ENCODE measurements around the gene FGF8. TPM values are rescaled to one million over a fixed set of nuclear protein-coding genes. Genes with fewer than 3 reads are reported as not detected.

FGF8 gene
- polyA plus RNA-seq, 1 donor: 0.36 TPM

DNA sequence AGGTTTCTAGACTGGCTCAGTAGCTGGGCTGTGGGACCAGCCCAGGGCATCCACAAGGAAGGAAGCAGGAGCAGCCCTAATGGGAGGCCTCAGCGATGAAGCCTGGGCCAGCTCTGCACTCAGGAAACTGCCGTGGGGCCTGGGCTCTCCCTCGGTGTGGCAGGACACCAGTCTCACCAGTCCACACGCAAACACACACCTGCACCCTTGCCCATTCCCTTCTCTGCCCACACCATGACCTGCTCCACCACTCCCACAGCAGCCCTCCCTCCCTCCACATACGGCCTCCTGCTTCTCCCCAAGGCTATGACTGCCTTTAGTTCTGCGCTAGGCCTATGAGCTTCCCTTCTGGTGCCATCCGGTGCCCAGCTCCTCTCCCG lies 7.1 kb downstream of the FGF8 start:
- DNase-seq: no peak

DNA sequence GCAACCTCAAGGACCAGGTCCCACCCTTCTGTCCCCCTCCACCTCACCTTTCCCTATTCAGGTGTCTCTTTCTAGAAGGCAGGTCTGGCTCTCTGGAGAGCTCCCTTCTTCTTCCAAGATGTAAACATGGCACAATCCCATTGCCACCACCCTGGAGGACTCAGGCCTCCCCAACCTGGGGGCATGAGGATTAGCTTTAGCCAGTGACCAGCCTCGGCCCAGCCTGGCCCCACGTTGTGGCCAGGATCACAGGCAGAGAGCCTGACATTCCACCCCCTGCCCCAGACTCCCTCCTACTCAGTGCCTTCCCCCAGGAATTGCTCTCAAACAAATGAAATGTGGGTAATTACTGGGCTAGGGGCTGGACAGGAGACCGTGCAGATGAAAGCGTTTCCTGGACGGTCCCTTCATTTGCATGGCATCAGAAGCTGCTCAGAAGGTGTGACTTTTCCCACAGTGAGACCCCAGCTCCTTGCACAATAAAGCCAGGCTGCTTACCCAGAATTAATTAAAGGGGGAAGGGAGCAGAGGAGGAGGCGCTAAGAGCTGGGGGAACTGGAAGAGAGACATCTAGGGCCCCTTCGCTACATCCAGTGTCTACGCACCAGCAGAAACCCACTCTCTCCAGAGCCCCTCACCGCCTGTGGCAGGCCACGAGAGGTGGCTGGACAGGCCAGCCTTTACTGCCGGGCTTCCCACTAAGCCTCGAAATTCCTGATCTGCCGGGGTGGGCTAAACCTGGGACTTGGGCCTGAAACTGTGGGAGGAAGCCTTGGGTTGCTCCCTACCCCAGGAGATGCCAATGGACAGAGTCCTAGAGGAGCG lies 7.7 kb downstream of the FGF8 start:
- no peak for DNase-seq

DNA sequence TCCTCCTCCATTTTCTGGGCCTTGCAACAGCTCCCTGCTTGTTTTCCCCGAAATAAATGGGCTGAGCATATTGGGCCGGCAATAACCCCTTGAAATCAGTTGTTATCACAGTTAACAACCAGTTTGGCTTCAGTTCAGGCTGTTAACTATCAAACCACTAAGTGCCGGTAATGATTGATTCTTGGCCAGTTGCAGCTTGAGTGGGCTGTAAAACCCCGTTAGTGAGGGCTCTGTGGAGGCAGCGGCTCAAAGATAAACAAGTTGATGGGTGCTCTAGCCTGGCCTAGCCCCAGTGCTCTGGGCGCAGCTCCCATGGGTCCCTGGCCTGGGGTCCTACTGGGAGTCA lies 8.3 kb downstream of the FGF8 start:
- DNase-seq: no peak

DNA sequence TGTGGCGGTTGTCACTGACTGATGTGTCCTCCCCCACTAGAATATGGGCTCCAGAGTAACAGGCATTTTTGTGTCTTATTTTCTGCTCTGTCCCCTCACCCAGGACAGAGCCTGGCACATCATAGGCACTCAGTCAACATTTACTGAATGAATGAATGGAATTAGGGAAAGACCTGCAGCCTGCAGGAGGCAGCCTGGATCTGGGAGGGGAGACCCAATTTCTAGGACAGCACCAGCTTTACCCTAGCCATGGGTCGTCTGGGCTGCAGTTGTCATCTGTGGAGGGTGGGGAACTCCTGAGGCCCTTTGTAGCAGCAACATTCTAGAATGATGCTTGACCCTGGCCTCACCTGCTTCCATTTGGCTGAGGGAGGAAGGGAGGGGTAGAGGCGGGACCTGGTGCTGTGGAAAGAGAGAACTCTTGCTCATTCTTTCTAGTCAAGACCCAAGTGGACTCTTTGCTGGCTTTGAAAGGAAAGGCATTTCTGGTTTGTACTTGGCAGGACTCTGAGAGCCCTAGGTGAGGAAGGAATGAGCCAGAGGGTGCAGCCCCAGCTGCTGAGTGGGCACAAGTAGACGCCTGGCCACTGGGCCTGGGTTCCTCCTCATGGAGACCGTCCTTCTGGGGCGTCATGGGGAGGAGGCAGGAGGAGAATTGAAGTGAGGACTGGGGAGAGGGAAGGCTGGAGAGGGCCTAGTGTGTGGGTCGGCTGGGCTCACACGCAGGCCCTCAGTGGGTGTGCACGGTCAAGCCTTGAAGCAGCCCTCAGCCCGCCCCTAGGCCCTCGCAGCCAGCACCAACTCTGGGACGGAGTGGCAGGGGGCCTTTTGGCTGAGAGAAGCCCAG lies 8.9 kb downstream of the FGF8 start:
- DNase-seq: no peak

DNA sequence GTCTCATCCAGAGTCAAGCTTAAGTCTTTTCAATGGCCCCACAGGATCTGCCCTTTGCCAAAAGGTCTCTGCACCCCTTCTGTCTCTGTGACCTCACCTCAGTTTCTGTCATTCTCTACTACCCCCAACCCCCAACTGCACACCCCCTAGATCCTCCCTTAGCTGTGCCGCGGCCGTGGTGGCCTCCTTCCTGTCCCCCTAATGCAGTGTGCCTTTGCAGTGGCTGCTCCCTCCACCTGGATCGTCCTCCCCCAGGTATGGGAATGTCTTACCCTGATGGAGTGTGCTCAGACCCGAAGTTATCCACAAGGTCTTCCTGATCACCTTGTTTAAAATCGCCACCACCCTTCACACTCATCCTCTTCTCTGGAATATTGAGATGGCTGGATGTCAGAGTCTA lies 9.6 kb downstream of the FGF8 start:
- no peak for DNase-seq

DNA sequence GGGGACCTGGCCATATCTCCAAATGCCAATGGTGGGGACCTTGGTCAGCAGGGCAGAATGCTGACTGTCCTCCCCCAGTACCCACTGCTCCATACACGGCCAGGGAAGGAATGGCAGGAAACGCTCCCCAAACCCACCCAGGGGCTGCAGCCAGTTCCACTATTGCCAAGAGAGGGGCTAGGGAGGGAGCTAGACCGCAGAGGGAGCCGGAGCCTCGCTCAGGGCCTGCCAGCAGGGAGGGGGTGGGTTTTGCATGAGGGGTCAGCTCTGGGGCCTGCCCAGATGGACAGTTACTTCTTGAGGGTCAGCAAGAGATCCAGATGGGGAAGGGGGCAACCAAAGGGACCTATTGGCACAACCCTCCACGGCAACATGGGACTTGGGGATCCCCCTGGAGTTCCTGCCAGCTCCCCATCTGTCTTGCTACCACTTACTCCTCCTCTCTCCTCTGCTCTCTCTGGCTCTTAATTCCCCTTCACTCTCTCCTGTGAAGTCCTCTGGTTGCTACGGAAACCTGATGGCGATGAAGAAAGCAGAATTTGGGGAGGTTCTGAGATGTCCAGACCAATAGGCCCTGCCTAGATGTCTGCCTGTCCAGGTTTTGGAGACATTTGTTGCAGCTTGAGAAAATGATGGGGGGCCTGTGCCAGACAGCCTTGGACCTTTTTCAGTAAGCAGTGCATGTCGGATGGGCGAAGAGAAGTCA lies 12.6 kb downstream of the FGF8 start:
- DNase-seq: no peak

DNA sequence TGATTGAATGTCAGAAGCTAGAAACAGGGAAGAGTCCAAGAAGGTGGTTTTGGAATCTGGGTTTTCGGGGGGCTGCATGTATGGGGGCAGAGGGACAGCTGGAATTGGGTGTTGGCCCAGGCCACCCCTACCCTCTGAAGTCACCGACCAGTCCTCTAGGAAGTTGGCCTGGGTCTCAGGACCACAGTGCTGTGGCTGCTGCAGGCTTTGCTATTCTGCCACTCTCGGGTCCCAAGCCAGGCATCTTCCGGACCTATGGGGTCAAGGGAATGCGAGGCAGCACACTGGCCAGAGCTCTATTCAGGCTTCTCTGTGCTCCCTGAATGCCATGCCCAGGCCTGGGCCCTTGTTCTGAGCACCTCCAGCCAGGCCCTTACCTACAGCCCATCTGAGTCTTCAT lies 13.2 kb downstream of the FGF8 start:
- no peak for DNase-seq

DNA sequence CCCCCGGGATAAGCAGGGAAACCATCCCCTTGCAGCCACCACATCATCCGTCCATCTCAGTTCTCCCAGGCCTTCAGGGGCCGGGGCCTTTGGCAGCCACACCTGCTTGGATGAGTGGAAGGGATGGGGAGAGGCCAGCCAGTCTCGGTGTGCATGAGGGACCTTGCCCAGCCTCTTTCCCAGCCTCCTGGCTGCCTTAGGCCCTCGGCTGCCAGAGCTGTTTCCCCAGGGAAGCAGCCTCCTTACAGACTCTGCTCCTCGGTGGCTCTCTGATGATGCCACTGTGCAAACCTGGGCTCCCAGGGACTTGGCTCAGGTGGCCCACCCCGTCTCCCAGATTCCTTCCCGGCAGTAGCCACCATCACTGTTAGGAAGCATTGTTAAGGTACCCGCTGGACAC lies 14.7 kb downstream of the FGF8 start:
- DNase-seq: no peak

DNA sequence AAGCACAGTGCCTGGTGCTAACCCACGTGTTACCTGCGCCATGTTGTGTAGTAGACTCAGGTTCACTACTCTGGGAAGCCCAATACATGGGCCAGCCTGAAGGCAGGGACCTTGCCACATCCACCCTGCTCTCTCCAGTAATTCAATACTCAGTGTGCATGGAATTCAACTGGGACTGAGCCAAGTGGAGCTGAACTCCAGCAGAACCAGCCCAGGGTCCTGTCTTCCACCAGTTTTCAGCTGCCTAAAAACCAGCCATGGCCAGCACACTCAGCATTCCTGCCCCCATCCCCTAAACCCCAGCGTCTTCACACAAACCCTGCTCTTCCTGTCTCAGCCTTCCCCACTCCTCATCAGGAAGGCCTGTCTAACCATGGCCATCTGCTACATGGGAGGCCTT lies 15.4 kb downstream of the FGF8 start:
- DNase-seq: no peak

DNA sequence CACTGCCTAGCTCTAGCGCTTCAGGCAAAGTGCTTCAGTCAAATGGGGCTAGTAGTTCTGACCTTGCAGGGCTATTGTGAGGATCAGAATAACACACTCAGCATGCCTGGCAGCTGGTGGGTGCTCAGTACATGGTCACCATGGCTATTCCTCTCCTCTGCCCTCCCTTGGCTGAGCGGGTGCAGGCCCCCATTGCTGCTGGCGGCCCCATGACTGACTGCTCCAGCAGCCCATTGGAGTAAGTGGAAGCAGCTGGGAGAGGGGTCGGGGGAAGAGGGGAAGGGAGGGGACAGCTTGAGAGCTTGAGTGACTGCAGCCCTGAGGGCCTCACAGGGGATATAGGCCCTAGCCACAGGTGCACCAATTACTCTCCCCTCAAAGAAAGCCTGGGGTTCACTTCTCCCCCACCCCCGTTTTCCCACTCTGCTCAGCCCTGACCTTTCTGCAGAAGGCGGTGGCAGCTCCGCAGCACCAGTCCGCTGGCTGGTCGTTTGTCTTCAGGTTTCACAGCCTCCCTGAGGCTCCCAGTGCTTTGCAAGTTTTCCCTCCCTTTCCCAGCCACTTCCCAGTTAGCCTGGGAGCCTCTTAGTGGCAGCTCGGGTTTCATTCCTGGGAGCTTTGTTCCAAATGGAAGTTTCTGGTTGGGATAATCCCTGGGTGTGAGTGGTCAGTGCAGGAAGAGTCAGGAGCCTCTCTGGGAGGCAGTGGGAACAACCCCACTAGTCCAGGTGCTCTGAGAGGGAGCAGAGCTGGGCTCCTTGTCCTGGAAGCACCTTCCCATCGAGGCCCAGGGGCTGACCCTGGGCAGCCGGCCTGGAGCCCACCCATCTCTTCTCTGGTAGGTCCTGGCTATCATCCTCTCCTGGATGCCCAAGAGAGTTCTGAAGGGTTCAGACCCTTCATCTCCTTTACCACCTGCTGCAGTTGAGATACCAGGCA lies 16.3 kb downstream of the FGF8 start:
- no peak for DNase-seq

DNA sequence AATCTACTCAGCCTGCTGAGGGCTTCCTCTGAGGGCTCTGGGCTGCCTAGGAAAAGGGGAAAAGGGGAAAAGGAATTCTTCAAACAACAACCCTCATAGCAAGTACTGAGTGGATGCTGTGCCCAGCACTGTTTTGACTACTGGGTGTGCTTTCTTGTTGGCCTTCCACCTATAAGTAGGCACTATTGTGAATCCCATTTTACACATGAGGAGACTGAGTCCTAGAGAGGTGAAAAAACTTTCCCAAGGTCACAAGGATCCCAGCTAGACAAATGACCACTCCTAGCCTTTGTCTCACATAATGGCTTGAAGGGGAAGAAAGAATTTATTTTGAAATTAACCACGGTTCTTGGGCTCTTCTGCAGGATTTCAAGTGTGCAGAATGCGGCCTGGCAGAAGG lies 17.1 kb downstream of the FGF8 start:
- no peak for DNase-seq

DNA sequence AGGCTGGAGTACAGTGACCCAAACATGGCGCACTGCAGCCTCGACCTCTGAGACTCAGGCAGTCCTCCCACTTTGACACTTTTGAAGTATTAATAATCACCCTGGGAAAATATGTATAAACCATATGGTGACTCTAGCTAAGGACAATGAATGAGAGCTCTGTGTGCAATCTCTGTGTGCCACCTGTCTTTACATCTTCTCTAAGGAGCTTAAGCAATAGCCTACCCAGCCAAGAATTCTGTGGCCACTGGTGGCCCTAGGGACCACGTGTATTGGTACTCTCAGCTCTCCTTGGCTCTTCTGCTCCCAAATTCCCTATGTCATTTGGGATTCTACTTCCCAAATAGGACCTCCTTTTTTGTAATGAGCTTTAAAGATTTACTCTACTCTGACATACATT lies 23.7 kb downstream of the FGF8 start:
- no peak for DNase-seq

DNA sequence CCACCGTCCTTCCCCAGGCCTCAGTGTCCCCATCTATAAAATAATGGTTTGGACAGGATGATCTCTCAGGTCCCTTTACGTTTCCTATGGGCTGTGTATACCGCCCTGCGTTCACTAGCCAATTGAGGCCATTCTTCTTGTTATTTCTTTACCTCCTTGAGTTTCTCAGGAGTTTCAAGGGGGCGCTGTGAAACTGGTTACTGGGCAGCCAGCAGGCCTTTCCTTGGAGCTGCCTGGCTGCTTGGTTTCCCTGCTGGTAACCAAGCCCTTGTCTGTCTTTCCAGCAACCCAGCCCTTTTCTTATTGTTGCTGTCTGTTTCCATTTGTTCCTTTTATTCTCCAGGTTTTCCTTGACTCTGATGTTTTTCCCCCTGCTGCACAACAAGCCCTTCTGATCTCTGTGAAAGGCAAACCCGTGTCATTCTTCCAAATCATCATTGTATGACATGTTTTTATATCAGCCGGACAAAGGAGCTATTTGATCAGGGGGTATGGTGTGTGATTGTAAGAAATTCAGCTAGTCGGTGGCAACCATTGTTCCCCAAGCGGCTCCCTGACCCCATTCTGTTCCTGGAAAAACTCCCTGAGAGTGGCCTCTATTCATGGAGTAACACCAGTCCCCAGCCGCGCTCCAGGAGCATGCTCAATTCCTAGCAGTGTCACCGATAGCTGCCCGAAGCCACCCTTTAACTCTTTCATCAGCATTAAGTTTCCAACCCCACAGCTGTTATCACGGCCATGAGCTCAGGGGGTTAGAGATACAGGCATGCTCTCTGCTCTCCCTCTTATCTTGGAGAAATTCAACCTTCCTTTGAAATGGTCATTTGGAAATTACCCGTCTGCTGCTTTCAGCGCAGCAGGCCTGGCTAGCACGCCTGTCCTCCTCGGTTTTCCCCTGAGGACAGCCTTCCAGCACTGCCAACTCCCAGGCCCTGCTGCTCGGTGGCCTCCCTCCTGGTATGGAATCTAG lies 26.6 kb downstream of the FGF8 start:
- DNase-seq: no peak

DNA sequence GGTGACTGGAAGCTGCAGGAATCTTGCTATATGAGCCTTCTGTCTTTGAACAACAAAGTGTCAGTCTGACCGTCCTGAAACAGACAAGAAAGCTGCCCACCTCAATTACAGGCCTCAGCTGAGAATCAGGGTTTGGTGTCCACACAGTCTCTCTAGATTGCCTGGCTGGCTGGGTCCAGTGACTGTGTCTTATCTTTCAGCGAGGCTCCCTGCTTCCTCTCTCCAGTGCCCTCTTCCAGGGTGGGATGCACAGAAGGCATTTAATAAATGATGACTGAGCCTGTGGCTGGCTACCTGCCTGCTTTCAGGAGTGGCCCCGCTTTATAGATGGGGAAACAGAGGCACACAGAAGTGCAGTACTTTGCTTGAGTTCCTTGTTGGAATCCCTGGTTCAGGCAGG lies 27.4 kb downstream of the FGF8 start:
- no peak for DNase-seq

DNA sequence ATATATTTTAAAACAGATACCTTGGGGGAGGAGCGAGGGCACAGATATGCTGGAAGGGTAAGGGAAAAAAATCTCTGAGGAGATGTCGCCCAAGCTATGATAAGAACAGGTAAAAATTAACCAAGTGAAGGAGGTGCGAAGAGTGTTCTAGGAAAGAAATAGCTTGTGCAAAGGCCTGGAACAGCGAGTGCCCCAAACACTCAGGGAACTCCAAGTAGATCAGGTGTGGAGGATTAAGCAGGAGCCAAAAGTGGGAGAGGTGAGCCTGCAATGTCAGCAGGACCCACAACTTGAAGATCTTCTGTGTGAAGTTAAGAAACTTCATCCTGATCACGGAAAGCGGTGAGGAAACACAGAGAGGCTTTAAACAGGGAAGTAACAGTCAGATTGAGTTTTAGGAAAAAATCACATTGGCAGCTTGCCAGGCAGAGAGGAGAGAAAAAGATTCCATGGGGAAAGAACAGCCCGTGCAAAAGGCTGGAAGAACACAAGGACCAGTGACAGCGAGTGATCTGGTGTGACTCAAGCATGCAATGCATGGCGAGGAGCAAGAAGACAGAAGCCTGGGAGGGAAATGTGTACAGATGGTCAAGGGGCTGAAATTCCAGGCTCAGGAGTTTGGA lies 30.7 kb downstream of the FGF8 start:
- no peak for DNase-seq

DNA sequence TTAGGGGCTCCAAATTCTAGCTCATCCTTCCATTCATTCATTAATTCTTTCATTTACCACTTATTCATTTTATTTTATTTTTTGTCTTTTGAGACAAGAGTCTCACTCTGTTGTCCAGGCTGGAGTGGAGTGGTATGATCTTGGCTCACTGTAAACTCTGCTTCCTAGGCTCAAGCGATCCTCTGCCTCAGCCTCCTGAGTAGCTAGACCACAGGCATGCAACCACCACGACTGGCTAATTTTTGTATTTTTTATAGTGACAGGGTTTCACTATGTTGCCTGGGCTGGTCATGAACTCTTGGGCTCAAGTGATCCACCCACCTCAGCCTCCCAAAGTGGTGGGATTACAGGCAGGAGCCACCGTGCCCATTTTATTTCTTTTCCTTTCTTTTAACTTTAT lies 31.6 kb downstream of the FGF8 start:
- no peak for DNase-seq

DNA sequence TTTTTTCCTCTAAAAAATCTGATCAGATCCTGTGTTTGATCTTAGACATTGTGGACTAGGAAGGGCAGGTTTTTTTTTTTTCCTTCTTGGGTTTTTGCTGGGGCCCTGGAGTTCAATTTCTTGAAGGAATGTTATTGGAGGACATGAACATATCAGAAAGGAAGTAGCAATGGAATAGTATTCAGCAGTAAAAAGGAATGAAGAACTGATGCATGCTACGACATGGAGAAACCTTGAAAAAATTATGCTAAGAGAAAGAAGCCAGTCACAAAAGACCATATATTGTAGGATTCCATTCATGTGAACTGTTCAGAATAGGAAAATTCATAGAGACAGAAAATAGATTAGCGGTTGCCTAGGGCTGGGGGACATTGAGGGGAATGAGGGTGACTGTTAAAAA lies 34.0 kb downstream of the FGF8 start:
- no peak for DNase-seq

DNA sequence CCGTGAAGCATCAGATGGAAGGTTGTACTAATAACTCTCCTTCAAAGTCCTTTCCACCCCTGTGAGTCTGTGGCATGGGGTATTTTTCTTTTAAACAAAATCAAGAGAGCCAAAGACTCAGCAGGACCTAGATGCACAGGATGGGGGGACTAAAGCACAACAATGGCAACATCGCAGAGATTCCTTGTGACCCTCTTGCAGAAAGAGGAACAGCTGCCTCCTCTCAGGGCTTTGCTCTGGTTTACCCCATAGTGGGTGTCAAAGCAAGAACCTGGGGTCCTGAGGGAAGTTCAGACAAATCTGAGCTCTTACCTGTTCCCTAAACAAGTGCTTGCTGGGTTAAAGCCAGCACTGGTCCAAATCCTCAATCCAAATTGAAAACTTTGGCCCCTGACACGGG lies 39.2 kb downstream of the FGF8 start:
- DNase-seq: no peak

DNA sequence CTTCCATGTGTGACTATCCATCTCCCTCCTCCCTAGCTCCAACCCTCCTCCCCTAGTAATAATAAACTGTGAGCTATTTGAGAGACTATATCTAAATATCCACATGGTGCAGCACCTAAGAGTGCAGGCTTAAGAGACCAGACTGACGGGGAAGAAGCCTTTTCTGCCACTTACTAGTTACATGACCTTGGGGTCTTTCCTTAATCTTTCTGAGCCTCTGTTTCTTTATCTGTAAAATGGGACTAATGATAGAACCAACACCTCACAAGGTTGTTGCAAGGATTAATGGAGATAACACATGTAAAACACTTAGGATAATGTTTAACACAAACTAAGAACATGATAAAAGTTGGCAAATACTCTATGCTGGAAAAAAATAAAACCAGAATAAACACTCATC lies 43.8 kb downstream of the FGF8 start:
- DNase-seq: no peak

DNA sequence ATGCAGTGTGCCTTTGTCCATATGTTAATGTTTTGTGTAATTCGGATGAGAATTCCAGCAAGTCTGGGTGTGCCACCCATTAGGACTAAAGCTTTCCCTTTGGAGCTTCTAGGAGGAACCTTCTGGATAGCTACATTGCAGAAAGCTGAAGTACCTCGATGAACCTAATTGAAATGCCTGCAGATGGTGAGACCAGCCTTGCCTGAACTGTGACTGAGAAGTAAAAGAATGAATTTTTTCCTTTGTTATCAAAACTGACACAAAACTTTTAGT lies 49.9 kb downstream of the FGF8 start:
- no peak for DNase-seq

All from hindlimb muscle (tissue), 1 donor.